SH-SY5Y (cell line): ENCODE data around the gene IGFN1.

Experiments
- GATA2 ChIP-seq: IDR thresholded peaks from 2 replicates; pipeline ENCODE4 v1.6.1; 2011; ENCODE audit warnings: mild to moderate bottlenecking, low read depth, low read length
- GATA3 ChIP-seq: IDR thresholded peaks from 2 replicates; pipeline ENCODE4 v1.6.1; 2011; ENCODE audit warnings: low read depth, mild to moderate bottlenecking, low read length, moderate library complexity

Gene IGFN1

GRCh38 chr1:201171063-201172036 lies 19.3 kb upstream of the IGFN1 start:
- peak; percentile 35; the same call in 1 of the 2 replicates for TF ChIP-seq GATA2
- TF ChIP-seq GATA3 = no peak

GRCh38 chr1:201172326-201172725 lies 18.3 kb upstream of the IGFN1 start:
- TF ChIP-seq GATA2 = no peak
- no peak for TF ChIP-seq GATA3

GRCh38 chr1:201172999-201173610 lies 17.5 kb upstream of the IGFN1 start:
- TF ChIP-seq GATA2 = no peak
- TF ChIP-seq GATA3 = no peak

- TF ChIP-seq GATA3 (no peak), GATA2 (no peak)
These were observed 16.9 kb upstream of the IGFN1 start for GRCh38 chr1:201173736-201174135.

- TF ChIP-seq GATA3 (no peak), GATA2 (no peak)
These were observed 14.7 kb upstream of the IGFN1 start for GRCh38 chr1:201175820-201176500.

GRCh38 chr1:201176940-201177339 lies 13.7 kb upstream of the IGFN1 start:
- TF ChIP-seq GATA3 (no peak), GATA2 (no peak)

- TF ChIP-seq GATA2 (no peak), GATA3 (no peak)
These were observed 11.9 kb upstream of the IGFN1 start for GRCh38 chr1:201178718-201179117.

GRCh38 chr1:201180141-201180540 lies 10.5 kb upstream of the IGFN1 start:
- TF ChIP-seq GATA3 (no peak), GATA2 (no peak)

GRCh38 chr1:201180901-201181300 lies 9.7 kb upstream of the IGFN1 start:
- TF ChIP-seq GATA2 = no peak
- no peak for TF ChIP-seq GATA3

- TF ChIP-seq GATA3 (no peak), GATA2 (no peak)
These were observed 9.3 kb upstream of the IGFN1 start for GRCh38 chr1:201181323-201181722.

GRCh38 chr1:201181726-201182125 lies 8.9 kb upstream of the IGFN1 start:
- TF ChIP-seq GATA3 (no peak), GATA2 (no peak)

- TF ChIP-seq GATA2 (no peak), GATA3 (no peak)
These were observed 7.4 kb upstream of the IGFN1 start for GRCh38 chr1:201183209-201183608.

- TF ChIP-seq GATA3 = no peak
These were observed 6.9 kb upstream of the IGFN1 start for GRCh38 chr1:201183753-201184152.
